ENCODE data around the gene PIGP. TPM values are rescaled to one million over a fixed set of nuclear protein-coding genes. Genes with fewer than 3 reads are reported as not detected.

Gene PIGP
- total RNA-seq, 1 experiment from 2014 or later, result 13.2 TPM

- Histone ChIP-seq H2BK5ac (ENCODE audit: insufficient read length, low read length) (no peak overlapping the region), H2BK120ac (ENCODE audit: low read depth, low read length, poor library complexity, severe bottlenecking) (no peak overlapping the region), H3K79me1 (ENCODE audit: insufficient read depth, low read depth, low read length, poor library complexity, severe bottlenecking) (no peaks in the 10 kb centered on the region), H4K91ac (ENCODE audit: insufficient read length, low read depth, low read length) (no peak overlapping the region), H3K4me1 (ENCODE audit: insufficient read depth, low read length) (peaks cover 5% of the 10 kb centered on the region; the same call in 1 of the 2 replicates), H3K14ac (ENCODE audit: insufficient read depth, low read length) (no peak overlapping the region), H2AFZ (ENCODE audit: low read length) (no peak overlapping the region), H3K18ac (ENCODE audit: insufficient read length, low read depth, low read length) (no peak overlapping the region), H3K4me2 (ENCODE audit: insufficient read depth, insufficient read length, low read length) (no peak overlapping the region), H3K4ac (ENCODE audit: low read depth, low read length) (no peak overlapping the region), H2BK15ac (ENCODE audit: low read depth, low read length) (no peak overlapping the region), H4K20me1 (ENCODE audit: control insufficient read depth, insufficient read depth, insufficient read length) (no peaks in the 10 kb centered on the region), H3K56ac (ENCODE audit: insufficient read length, low read depth, low read length) (no peak overlapping the region), H4K8ac (replicated peaks; ENCODE audit: insufficient read length, low read depth, low read length) (no peak overlapping the region), H2BK12ac (ENCODE audit: insufficient read length, low read depth, low read length) (no peak overlapping the region), H3K9me3 (ENCODE audit: control insufficient read depth, low read depth, low read length) (no peaks in the 10 kb centered on the region), H3K23me2 (ENCODE audit: insufficient read length, low read depth, low read length, poor library complexity, severe bottlenecking) (peaks cover 14% of the 10 kb centered on the region), H3K23ac (ENCODE audit: insufficient read length, low read depth, low read length) (no peak overlapping the region), H3K27ac (ENCODE audit: insufficient read length, low read depth, low read length) (no peak overlapping the region), H3K79me2 (ENCODE audit: insufficient read depth, low read length) (0 out of 2 replicates have a peak, but pooled peaks cover 3% of the 10 kb centered on the region), H2BK20ac (ENCODE audit: low read depth, low read length, poor library complexity, severe bottlenecking) (no peak overlapping the region), H2AK5ac (ENCODE audit: insufficient read length, low read length) (no peak overlapping the region), H3K27me3 (ENCODE audit: insufficient read depth, low read length) (peaks cover 11% of the 10 kb centered on the region; the same call in 1 of the 2 replicates), H3K9ac (ENCODE audit: extremely low read depth, insufficient read length, low read length) (no peak overlapping the region), H3T11ph (ENCODE audit: low read length) (no peak overlapping the region), H4K5ac (ENCODE audit: insufficient read length, low read depth, low read length) (no peak overlapping the region)
- 0 out of 5 replicates have a peak overlapping the region, but pooled peaks of 1 of the 2 experiments have one; percentile 14 for H3K4me3 Mint-ChIP-seq
- TF ChIP-seq CTCF (conservative IDR thresholded peaks at IDR 0.05), result no peak
- peaks cover 24 to 33% of the 10 kb centered on the region in 2 experiments for H3K4me1 Mint-ChIP-seq
- peaks cover 0 to 2% (median 0%) of the 10 kb centered on the region in 3 experiments; a peak in 2 of 7 replicates for H3K36me3 Mint-ChIP-seq (ENCODE audit: insufficient read depth in 1 of 3, low read depth in 3 of 3)
- DNase-seq, result no peak
- no CpG with 5 or more reads among the region's 4 CpGs for WGBS (ENCODE audit: extremely low coverage, insufficient read length, low lambda C conversion rate)
- H3K9me3 Mint-ChIP-seq, result no peaks in the 10 kb centered on the region; a peak in 1 of 5 replicates
- no peak overlapping the region for H3K27ac Mint-ChIP-seq
- peaks cover 24% of the 10 kb centered on the region for H3K27me3 Mint-ChIP-seq (ENCODE audit: low read depth)
Measured at GRCh38 chr21:37075214-37075770, 2.4 kb upstream of the PIGP start.

Measured in H9 (cell line).